GM19035 (cell line): ENCODE measurements around the gene PFDN5.
A peak's percentile ranks its signal among the peaks of the same experiment; 100 is the strongest.
"Not testable (repeated sequence)": the region's sequence is repeated elsewhere in the genome, so short reads cannot be mapped to it uniquely, and the experiment has no call there.

ENCODE experiments used
- ATAC-seq: cut with Tn5 transposase; IDR thresholded peaks from one replicate; pipeline ENCODE4 v1.9.1; 2021; ENCODE audit not compliant: unreplicated experiment

PFDN5 gene

DNA sequence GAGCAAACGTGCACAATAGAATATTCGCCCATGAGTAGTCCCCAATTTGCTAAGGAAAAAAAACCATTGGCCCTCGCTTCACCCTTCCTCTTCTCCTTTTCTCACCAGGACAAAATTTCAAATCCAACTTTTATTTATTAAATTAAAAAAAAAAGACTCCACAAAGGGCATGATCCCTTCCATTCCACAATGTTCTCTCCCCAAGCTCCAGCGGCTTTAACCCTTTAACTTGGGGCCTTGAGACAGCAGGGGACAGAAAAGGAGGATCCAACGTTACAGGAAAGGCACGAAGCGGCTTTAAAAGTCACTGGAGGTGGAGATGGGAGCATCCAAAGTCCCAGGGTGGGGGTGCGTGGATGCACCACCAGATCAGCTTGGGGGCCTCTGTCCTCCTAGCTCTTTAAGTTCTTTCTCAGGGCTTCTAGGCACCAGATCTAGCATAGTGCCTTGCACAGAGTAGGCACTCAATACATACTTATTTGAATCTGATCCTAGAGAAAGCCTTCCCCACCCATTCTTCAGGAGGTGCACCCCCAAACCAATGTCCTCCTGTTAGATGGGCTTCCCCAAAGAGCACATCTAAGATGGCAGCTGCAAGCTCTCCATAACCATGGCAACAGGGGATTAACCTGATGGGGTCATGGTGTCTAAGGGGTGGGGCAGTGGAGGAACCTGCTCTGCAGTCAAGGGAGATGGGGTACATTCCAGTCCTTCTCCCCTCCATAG lies 31.3 kb downstream of the PFDN5 start:
- no peak for ATAC-seq

DNA sequence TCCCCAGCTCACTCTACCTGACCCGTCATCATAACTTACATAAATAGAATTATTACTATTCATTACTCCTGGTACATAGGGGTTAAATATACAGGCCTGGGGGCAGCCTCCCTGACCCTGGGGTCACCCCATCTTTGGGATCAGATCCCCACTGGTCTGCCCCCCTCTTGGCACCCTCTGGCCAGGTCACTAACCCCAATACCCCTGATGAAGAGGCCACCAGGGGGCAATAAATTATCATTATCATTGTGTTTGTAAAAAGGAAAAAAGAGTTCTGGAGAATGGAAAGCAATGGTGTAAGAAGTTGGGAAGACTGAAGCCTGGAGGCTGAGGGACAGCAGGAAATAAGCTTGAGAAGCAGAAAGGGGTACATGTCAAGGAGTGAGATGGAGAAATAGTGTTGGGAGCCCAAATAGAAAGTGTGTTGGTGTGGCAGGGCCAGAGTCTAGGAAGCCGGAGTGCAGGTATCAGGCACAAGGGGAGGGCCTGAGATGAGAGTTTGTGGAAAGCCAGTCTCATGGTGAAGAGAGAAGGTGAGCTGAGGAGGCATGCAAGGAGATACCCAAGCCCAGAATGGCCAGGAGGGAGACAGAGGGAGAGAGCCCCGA lies 32.2 kb downstream of the PFDN5 start:
- no peak for ATAC-seq

DNA sequence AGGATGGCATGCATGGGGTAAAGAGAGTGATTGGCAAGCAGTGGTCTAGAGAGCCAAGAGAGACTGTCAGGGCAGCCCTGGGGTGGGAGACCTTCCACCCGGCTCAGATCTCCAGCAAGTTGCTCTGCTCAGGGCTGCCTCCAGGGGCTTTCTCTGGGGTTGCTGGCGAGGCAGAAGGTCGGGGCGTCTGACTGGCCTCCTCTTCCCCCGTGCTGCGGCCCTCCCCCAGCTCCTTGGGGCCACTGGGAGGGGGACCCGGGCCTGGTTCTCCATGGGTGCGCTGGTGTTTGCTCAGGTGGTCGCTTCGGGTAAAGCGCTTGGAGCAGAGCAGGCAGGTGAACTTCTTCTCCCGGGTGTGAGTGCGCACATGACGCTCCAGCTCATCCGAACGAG lies 32.7 kb downstream of the PFDN5 start:
- ATAC-seq = no peak

DNA sequence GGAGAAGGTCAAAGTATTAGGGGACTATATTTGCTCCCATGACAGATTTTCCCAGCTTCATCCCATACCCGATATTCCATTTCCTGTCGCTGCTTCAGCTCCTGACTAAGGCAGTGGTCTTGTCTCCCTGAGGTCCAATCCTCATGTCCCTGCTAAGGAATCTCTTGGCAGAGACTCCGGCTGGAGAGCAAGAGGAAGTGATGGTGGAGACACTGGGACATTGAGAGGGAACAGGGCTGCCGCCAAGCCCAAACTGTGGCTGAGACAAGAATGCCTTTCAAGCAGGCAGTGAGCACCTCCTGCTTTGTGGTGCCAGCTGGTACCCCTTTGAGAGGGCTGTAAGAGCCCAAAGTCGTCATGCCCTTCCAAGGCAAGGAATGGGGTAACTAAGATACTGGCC lies 35.3 kb downstream of the PFDN5 start:
- no peak for ATAC-seq

DNA sequence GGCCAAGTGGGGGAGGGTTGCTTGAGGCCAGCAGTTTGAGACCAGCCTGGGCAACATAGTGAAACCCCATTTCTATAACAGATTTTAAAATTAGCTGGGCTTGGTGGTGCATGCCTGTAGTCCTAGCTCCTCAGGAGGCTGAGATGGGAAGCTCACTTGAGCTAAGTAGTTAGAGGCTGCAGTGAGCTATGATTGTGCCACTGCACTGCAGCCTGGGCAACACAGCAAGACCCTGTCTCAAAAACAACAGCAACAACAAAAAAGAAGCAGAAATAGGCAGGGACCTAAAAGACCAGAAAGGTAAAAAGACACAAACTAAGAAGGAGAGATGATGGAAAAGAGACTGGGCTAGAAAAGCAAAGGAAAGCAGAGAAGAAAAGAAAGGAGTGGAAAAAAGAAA lies 37.0 kb downstream of the PFDN5 start:
- ATAC-seq = not testable (repeated sequence)

DNA sequence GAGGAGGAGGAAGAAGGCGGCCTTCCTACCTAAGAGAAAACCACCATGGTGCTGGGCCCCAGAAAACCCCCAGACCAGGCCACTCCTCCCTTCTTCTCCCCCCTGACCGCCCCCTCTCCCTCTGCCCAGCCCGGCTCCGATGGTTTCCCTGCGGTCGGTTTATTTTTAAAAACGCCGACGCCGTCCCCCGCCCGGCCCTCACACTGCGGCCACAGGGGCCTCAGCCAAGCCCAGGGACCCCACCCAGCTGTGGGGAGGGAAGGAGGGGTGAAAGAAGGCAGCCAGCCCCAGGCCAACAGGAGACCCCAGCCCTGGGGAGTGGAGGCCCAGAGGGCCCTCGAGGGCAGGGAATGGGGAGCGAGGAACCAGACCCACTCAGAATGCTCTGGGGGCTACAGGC lies 37.4 kb downstream of the PFDN5 start:
- ATAC-seq = no peak

DNA sequence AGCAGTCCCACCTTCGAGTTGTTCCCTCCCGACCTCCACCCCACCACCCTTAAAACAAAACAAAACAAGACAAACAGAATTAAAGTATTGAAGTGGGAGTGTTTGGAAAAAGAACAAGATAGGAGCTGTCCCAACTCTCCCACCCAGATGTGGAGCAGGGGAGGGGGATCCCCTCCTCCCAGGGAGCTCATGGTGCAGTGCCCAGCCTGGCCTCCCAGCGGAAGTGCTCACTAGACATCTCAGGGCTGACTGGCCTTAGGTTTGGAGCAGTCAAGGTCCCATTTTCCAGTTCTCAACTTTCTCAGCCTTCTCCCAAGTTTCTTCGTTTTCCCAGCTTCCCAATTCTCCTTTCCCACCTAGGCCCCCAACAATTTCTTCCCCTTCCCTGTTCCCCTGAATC lies 37.9 kb downstream of the PFDN5 start:
- no peak for ATAC-seq

DNA sequence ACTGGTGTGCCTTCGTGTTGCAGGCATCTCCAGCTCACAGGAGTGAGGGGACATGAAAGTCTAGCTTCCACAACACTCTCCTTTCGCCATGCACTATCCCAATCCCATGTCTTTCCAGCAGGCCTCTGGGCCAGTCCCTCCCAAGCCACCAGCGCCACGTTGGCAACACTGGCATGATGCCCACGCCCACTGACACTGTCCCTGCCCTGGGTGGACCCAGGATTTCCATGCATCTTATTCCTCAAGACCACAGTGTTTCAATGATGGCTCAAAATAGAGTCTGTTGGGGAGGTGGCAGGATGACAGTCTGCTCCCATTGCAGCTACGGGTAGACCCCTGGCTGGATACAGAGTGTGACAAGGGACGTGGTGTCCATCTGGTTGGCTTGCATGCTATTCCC lies 38.5 kb downstream of the PFDN5 start:
- ATAC-seq = no peak

DNA sequence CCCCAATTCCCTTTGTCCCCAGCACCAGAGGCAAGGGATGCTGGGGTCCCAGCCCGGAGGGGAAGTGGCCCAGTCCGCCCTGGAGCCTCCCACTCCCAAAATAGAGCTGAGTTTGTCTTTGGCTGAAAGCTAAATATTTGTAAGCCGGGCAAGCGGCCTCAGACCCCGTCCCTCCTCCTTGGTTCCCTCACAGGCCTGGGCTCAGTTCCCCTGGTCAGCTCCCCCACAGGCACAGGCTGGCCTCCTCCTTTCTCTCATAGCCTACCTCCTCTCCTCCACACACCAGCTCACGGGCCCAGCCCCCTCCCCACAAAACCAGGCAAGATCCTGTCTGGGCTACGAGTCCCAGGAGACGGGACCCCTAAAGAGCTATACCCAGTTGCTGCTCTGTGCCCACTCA lies 39.5 kb downstream of the PFDN5 start:
- no peak for ATAC-seq

DNA sequence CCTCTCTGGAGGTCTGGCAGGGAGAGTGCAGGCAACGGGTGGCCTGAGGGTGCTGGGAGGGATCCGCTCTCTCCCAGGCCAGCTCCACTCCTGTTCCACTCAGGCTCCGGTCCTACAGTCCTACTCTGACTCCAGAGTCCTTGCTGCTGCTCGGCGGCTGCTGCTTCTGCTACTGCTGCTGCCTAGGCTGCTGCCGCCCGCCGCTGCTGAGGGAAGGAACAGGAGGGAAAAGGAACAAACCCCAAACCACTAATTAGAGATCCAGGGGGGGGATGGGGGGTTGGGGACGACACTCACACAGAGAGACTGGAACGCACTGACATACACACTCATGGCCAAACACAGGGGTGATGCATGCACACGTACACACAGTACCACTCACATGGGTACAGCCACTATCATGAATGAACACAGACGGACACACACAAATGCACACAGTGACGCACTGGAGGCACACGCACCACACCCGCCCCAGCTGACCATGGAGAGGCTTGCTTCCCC lies 40.9 kb downstream of the PFDN5 start, which contains the start of gene SP7:
TSS of gene SP7 (minus strand) at position 174 of the 501 bp plus-strand sequence. CDS start 708 bp downstream, outside the sequence.
- ATAC-seq = no peak

DNA sequence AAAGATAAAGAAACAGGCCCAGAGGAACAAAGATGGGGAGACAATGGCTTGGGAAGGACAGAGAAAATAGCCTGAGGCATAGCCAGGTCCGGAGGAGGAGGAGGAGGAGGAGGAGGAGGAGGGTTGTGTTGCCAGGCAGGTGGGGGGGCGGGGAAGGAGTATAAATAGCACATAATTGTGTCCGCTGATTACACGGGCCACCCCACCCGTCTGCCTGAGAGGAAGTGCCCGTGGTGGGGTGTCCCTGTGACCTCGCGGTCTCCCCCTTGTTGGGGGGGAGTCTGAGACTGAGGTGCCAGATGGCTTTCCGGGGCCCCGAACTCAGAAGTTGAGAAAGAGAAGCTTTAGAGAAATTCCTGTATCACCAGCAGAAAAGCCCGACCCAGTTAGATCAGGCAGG lies 42.7 kb downstream of the PFDN5 start:
- ATAC-seq = no peak

DNA sequence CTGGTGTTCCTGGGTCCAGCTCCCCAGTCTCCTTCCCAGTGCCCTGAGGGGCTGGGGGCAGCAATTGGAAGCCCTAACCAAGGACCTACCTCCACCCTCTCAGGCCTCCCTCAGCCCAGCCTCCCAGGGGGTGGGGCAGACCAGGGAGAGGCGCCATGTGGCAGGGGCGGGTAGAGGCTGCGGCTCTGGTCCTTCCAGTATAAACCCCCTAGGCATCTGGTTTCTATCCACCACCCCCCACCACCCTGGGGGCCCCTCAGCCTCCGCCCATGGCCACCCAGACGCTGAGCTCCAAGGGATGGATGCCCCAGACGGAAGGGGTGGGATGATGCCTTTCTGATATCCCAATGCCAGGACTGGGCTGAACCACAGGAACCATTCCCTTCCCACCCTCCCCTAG lies 43.6 kb downstream of the PFDN5 start:
- ATAC-seq = no peak

DNA sequence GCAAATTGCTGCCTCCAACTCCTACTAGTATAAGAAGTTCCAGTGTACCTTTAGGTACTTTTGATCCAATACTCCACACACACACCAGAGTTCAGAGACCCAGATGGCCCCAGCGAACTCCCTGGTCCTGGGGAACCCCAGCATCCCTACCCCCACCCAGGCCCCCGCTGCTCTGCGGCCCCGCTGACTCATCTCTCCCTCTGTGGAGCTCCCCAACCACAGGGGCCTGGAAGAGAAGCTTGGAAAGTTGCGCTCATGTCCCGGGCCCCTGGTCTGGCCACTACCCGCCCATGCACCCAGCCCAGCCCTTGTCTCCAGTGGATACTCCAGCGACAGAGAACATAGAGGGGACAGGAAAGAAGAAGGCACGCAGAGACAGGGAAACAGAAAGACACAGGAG lies 45.1 kb downstream of the PFDN5 start:
- no peak for ATAC-seq

DNA sequence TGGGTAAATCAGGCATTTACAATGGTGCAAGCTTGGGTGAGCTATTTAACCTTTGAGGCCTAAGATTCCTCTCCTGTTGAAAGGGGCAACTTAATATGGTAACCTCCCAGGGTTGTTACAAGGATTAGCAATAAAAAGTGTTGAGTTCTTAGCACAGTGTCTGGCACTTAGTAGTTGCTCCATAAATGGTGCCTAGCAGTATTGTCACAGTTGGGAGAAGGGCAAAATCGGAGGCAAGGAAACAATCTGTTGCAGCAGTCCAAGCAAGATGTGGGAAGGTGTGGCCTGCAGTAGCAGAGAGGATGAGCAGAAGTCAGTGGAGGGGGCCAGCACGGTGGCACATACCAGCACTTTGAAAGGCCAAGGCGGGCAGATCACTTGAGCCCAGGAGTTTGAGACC lies 48.1 kb downstream of the PFDN5 start:
- no peak for ATAC-seq

DNA sequence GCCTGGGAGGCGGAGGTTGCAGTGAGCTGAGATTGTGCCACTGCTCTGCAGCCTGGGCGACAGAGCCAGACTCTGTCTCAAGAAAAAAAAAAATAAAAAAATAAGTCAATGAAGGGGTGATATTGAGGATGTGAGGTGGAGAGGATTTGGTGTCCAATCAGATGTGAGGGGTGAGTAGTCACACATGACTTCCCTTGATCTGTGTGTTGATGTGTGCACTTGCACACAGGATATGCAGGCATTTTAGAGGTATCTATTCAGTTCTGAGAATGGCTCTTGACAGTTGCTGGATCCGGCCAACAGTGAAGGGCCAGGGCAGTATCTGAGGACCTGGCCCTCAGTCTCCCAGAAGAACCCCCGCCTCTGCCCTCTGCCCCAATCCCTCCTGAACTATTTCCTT lies 48.6 kb downstream of the PFDN5 start:
- ATAC-seq = no peak

DNA sequence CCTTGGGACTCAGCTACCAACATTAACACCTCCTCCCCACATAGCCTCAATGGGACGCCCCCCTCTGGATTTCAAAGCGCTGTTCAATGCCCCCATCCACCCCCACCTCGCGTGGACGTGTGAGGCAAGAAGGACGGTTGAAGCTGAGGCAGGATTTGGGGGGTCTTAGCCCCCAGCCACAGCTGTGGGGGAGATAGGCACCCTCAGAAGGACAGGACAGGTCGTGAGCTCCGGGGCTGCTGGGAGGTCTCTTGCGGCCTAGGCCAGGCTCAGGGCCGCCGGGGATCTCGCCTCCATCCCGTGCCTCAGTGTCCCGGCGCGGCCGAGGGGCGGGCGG lies 49.1 kb downstream of the PFDN5 start:
- ATAC-seq = no peak

DNA sequence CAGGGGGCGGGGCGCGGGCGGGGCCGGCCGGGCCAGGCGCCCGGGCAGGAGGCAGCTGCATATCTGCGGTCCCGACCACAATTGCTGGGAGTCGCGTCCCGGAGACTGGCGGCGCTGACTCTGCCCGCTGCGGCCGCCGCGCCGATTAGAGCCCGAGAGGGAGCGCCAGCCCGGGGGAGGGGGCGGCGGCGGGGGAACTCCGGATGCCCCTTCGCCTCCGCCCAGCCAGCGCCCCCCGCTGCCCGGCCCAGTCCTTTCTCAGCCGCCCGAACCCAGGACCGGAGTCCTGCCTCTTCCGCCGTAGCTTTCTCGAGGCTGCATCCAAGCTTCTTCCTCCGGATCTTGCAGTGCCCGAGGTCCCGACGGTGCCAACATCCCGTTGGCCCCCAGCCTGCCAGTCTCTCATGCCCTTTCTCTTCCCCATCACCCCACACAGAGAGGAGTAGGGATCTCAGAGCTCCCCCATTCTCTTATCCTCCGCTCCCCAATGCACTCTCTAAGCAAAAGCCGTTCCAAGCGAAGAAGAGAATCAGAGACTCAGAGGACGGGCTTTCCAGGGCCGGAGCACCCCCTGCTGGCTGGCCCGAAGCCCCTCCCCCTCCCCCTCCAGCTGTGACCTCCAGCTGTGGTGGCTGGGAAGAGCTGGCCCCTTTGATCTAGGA lies 49.6 kb downstream of the PFDN5 start:
- peak; percentile 78 for ATAC-seq

DNA sequence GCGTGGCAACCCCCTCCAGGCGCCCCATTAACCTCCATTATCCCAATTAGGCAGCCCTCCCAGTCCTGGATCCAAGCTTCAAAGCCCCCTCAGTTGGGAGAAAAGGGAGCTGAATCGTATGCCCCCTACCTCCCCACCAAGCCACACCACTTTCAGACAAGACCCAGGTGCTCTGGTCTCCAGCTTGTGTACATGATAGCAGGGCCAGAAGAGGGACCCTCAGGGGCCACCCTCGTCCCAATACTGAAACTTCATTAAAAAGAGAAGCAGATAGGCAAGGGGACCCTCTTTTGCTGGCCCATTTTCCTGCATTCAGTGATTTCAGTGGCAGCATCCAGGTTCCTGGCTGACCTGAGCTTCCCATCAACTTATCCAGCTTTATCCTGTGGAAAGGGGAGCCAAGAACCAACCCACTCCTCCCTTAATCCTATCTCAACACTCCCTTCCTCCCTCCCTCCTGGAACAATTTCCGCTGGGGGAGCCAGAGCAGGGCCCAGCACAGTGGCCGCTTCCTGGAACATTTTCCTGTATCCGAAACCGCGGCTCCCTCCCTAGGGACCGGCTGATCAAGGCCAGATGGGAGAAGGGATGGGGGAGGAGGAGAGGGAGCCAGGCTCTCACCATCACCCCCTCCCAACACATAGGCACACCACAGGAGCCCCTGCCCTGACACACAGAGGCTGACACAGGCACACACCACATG lies 50.3 kb downstream of the PFDN5 start:
- no peak for ATAC-seq

DNA sequence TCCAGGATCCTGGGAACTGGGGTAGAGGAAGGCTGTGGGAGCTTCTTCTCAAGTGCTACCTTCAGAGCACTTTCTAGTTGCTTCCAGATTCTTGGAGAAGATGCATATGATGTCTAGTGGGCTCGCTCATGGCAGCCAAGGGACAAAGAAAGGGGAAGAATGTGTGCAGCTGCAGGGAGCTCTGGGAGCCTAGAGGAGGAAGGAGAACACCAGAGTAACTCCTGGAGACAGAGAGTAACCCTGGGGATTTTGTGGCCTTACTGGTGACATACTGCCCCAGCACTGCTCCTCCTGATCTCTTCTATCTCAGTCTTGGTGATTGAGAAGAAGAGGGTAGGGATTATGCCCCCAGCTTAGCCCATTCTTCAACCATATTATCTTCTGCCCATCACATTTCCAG lies 51.1 kb downstream of the PFDN5 start:
- ATAC-seq = no peak

DNA sequence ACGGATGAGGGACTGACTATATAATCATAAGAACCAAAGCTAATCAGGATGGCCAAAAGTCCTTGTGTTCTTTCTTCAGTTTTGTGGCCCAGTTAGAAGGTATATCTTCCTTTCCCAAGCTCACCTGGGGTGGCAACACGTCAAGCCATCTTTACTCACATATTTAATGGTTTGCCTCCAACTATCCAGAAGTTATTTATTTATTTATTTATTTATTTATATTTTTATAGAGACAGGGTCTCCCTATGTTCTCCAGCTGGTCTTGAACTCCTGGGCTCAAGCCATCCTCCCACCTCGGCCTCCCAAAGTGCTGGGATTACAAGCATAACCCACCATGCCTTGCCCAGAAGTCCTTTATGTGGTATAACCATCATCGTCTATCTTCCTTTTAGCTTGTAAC lies 52.6 kb downstream of the PFDN5 start:
- no peak for ATAC-seq
